ENCODE data around the gene KRT28. TPM values are rescaled to one million over a fixed set of nuclear protein-coding genes. Genes with fewer than 3 reads are reported as not detected.

The KRT28 gene
- total RNA-seq, 1 donor from 2014 or later: not detected

DNA sequence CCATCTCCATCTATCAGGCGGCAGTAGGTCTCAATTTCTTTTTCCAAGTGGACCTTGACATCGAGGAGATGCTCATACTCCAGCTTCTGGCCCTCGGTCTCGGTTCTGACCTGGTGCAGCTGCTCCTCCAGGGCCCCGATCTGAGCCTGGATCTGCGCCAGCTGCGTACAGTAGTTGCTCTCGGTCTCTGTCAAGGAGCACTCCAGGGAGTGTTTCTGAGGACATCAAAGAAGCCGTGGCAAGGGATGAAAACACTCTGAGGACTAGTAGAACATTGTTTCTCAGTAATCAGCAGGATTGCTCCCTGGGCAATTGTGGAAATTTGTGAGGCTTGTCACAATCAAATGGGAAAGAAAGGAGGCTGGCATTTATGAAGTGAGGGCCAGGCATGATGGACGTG, 5.9 kb downstream of the KRT28 start:
- H3K4me3 Mint-ChIP-seq: no peak overlapping the region
- TF ChIP-seq, protein P1, sequence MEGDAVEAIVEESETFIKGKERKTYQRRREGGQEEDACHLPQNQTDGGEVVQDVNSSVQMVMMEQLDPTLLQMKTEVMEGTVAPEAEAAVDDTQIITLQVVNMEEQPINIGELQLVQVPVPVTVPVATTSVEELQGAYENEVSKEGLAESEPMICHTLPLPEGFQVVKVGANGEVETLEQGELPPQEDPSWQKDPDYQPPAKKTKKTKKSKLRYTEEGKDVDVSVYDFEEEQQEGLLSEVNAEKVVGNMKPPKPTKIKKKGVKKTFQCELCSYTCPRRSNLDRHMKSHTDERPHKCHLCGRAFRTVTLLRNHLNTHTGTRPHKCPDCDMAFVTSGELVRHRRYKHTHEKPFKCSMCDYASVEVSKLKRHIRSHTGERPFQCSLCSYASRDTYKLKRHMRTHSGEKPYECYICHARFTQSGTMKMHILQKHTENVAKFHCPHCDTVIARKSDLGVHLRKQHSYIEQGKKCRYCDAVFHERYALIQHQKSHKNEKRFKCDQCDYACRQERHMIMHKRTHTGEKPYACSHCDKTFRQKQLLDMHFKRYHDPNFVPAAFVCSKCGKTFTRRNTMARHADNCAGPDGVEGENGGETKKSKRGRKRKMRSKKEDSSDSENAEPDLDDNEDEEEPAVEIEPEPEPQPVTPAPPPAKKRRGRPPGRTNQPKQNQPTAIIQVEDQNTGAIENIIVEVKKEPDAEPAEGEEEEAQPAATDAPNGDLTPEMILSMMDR (conservative IDR thresholded peaks at IDR 0.05): no peak
- DNase-seq (ENCODE audit: extremely low spot score, unreplicated experiment): no peak
- H3K4me1 Mint-ChIP-seq (ENCODE audit: unreplicated experiment): no peaks in the 10 kb centered on the region
- no peaks in the 10 kb centered on the region for H3K9me3 Mint-ChIP-seq
- peaks cover 21% of the 10 kb centered on the region for H3K27me3 Mint-ChIP-seq
- H3K36me3 Mint-ChIP-seq: no peaks in the 10 kb centered on the region
- H3K27ac Mint-ChIP-seq: no peak overlapping the region

GRCh38 chr17:40791787-40792436, 7.8 kb downstream of the KRT28 start:
- Mint-ChIP-seq H3K4me1 (ENCODE audit: unreplicated experiment) (no peaks in the 10 kb centered on the region), H3K9me3 (no peaks in the 10 kb centered on the region), H3K27me3 (peaks cover 18% of the 10 kb centered on the region), H3K27ac (no peak overlapping the region), H3K4me3 (no peak overlapping the region), H3K36me3 (no peaks in the 10 kb centered on the region)
- TF ChIP-seq, protein P1 (conservative IDR thresholded peaks at IDR 0.05): peak; percentile 76
- DNase-seq (ENCODE audit: extremely low spot score, unreplicated experiment): no peak

GRCh38 chr17:40791111-40791510, 8.6 kb downstream of the KRT28 start:
- Mint-ChIP-seq H3K27ac (no peak overlapping the region), H3K4me3 (no peak overlapping the region), H3K36me3 (no peaks in the 10 kb centered on the region), H3K4me1 (ENCODE audit: unreplicated experiment) (no peaks in the 10 kb centered on the region), H3K9me3 (no peaks in the 10 kb centered on the region), H3K27me3 (peaks cover 14% of the 10 kb centered on the region)
- TF ChIP-seq, protein P1 (conservative IDR thresholded peaks at IDR 0.05): no peak
- no peak for DNase-seq (ENCODE audit: extremely low spot score, unreplicated experiment)

DNA sequence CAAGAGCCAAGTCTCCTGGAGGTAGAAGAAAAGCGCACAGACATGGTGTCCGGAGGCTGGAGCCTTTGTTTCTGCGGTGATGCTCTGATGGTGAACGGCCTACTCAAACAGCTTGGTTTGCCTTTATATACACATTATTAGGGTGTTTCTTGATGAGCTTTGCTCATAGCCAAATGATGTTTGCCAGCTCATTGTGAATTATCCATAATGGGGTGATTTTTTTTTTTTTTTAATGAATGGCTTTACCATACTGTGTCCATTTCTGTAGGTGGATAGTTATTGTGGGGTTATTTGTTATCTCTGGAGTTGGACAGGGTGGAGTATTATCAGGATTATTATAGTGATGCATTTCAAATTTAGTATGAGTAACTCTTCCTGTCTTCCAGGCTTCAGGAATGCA, 17.3 kb downstream of the KRT28 start, which contains the start of gene KRT27:
TSS of gene KRT27 (minus strand) at position 101 of the 400 bp plus-strand sequence. CDS start at position 44, 57 bp downstream.
- Mint-ChIP-seq H3K36me3 (no peaks in the 10 kb centered on the region), H3K9me3 (no peaks in the 10 kb centered on the region), H3K4me1 (ENCODE audit: unreplicated experiment) (no peaks in the 10 kb centered on the region), H3K27me3 (peaks cover 2% of the 10 kb centered on the region), H3K27ac (no peak within 1 kb of the TSS), H3K4me3 (no peak within 1 kb of the TSS)
- no peak for DNase-seq (ENCODE audit: extremely low spot score, unreplicated experiment)
- TF ChIP-seq, protein P1 (conservative IDR thresholded peaks at IDR 0.05): no peak

DNA sequence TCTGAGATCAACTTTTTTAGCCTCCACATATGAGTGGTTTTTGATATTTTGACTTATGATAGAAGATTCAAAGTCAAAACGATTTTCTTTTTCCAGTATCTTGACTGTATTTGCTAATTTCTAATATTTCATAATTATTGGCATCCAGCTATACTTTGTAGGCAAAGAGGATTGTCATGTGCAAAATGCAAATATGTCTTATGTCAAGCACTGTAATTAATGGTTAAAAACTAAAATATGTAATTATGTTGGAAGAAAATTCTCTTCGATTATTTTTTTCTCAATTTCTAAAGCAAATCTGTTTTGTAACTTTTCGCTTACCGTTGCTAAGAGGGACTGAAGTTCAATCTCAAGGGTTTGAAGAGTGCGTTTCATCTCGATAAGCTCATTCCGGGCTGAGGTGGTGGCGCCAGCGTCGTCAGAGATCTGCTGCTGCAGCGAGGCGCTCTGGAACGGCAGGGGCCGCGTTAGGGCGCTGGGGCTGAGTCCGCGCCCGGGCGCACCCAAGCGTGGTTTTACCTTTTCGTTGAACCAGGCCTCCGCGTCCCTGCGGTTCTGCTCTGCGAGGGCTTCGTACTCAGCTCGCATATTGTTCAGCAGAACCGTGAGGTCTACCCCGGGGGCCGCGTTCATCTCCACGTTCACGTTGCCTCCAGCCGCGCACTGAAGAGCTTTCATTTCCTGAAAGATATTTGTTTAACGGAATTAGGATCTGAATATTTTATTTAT, 20.4 kb downstream of the KRT28 start:
- Mint-ChIP-seq H3K9me3 (no peaks in the 10 kb centered on the region), H3K4me1 (ENCODE audit: unreplicated experiment) (no peaks in the 10 kb centered on the region), H3K4me3 (no peak overlapping the region), H3K27ac (no peak overlapping the region), H3K27me3 (peaks cover 2% of the 10 kb centered on the region), H3K36me3 (no peaks in the 10 kb centered on the region)
- DNase-seq (ENCODE audit: extremely low spot score, unreplicated experiment): no peak
- TF ChIP-seq, protein P1 (conservative IDR thresholded peaks at IDR 0.05): no peak

Measured in type B pancreatic cell (in vitro differentiated cells).